Measurements from ENCODE around the gene OSBP.
"Not testable (repeated sequence)": the region's sequence is repeated elsewhere in the genome, so short reads cannot be mapped to it uniquely, and the experiment has no call there.

Gene OSBP

DNA sequence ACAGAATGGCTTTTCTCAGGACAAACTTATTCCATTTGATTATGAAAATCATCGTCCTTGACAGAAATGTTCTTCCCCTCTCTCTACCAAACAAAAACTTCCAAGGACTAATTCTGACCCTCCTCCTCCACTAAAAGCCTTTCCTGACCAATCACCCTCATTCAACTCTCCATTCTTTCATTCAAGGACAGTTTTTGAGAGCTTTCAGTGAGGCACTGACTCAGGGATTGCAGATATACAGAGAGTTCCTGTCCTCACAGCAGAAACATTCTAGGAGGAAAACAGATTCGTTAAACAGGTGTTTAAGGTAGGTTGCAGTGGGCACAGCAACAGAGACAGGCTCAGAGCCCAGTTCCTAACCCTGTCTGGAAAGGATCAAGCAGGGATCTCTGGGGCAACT, 62.7 kb downstream of the OSBP start:
- no peak for ATAC-seq

DNA sequence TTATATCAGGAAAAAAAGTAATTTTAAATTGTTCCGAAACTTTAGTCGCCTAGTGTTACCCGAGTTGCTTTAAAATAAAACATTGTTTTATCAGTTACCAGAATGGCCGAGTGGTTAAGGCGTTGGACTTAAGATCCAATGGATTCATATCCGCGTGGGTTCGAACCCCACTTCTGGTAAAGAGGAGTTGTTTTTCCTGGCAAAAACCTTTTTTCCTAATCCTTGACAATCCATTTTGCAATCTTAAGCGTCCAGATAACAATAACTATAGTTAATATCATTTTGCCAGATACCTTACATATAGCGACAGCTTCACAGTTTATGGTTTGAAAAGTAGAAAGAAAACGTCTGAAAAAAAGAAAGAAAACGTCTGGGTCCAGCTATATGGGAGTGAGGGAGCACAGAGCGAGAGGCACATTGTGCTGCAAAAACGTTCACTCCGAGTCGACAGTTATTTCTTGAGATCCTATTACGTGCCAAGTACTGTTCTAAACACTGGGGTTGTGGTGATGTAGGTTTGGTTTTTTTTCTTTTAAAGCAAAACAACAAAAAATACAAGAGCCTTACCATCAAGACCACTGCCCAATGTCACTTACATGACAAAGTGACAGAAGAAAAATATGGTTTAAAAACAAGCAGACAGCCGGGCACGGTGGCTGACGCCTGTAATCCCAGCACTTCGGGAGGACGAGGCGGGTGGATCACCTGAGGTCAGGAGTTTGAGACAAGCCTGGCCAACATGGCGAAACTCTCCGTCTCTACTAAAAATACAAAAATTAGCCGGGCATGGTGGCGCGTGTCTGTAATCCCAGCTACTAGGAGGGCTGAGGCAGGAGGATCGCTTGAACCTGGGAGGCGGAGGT, 63.7 kb downstream of the OSBP start:
- ATAC-seq = no peak

DNA sequence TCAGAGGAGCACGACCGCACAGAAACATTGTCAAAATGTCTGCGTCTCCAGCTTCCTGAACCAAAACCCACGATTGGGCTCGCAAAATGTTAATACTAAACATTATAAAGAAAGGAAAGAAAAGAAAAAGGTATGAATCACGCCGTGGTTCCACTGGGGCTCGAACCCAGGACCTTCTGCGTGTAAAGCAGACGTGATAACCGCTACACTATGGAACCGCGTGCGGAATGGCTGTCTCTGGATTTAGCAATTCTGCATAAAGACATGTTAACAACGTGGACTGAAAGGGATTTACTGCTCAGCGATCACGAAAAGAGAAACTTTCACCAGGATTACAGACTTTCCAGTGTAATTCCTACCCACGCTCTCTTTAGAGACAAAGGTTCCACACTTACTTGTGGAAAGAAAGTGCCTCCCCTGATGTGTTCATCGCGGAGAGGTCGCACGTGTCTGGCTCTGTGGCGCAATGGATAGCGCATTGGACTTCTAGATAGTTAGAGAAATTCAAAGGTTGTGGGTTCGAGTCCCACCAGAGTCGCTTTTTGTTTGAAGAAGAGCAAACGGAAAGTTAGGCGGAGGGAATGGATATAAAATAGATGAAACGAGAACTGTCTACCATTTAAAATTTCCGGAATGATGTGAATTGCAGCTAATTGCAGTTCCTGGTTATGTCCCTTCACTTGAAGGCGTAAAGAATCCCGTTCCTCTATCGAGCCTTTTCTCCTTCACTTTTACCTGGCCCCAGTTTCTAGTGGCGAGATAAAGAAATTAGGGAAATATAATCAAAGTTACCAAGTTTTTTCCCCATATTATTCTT, 64.5 kb downstream of the OSBP start:
- peak; percentile 49 to 51 for ATAC-seq

DNA sequence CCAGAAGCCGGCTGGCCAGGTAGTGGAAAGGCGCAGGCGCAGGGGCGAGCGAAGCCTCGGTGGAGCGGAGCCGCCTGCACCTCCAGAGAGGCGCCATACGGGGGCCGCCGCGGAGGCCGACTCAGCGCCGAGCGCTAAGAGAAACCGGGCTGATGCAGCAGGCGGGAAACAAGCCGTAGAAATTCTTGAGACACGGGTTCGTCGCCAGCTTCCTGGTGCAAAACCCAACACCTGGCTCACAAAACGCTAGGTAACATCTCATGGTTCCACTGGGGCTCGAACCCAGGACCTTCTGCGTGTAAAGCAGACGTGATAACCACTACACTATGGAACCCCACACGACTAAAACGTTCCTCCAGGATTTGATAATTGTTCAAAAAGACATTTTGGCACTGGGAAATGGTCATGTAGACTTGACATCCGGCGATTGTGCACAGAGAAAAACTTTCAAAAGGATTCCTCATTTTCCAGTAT, 65.2 kb downstream of the OSBP start:
- peak; percentile 91 to 92 for ATAC-seq

DNA sequence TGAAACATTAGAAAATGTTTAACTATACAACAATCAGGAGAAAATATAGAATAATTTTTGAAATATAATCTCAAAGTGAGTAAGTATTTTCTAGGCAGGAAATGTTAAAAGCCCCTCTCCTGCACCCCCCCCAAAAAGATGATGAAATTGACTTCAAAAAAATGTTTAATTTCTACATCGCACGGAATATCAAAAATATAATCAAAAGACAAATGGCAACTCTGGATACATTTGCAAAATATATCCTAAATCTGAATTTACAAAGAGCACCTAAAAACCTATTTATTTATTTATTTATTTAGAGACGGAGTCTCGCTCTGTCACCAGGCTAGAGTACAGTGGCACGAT, 67.3 kb downstream of the OSBP start:
- no peak for ATAC-seq

DNA sequence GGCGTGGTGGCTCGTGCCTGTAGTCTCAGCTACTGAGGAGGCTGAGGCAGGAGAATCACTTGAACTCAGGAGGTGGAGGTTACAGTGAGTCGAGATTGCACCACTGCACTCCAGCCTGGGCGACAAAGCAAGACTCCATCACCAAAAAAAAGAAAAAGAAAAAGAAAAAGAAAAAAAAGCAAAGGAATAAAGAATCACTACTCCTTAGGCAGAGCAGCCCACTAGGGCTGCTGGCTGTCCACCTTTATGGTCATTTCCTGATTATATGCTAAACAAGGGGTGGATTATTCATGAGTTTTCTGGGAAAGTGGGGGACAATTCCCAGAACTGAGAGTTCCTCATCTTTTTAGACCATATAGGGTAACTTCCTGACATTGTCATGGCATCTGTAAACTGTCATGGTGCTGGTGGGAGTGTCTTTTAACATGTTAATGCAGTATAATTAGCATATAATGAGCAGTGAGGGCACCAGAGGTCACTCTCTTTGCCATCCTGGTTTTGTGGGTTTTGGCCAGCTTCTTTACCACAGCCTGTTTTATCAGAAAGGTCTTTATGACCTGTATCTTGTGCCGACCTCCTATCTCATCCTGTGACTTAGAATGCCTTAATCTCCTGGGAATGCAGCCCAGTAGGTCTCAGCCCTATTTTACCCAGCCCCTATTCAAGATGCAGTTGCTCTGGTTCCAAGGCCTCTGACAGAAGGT, 67.8 kb downstream of the OSBP start:
- not testable (repeated sequence) for ATAC-seq

DNA sequence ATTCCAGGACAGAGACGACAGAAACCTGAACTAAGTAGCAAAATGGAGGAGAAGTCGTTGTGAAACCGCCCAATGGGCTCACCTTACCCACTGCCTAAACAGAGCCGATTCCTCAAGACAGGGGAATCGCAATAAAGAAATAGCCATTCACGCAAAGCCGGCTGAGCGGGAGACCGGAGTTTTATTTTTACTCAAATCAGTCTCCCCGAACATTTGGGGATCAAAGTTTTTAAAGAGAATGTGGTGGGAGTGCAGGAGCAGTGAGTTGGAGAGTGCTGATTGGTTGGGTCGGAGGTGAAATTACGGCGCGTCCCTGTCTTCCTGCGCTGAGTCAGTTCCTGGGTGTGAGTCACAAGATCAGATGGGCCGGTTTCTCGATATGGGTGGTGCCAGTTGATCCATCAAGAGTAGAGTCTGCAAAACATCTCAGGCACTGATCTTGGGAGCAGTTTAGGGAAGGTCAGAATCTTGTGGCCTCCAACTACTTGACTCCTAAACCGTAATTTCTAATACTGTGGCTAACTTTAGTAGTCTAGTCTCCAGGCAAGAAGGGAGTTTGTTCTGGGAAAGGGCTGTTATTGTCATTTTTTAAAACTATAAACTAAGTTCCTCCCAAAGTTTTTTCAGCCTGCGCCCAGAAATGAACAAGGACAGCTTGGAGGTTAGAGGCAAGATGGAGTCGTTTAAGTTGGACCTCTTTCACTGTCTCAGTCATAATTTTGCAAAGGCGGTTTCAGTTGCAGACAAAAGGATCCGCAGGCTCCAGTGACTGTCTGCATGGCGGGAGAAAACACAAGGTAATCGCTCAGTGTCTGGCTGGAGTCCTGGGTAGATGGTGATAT, 70.2 kb downstream of the OSBP start:
- no peak for ATAC-seq

DNA sequence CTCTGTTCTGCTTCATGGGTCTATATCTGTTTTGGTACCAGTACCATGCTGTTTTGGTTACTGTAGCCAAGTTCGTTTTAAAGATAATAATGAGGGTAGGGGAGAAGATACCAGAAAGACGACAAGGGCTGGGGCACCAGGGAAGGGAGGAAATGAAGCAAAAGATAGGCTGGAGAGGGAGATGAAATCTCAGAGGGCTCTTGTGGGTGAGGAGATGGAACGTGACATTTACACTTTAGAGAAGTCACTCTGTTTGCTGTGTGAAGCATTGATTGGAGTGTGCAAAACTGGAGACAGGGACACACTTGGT, 70.8 kb downstream of the OSBP start:
- ATAC-seq = no peak

DNA sequence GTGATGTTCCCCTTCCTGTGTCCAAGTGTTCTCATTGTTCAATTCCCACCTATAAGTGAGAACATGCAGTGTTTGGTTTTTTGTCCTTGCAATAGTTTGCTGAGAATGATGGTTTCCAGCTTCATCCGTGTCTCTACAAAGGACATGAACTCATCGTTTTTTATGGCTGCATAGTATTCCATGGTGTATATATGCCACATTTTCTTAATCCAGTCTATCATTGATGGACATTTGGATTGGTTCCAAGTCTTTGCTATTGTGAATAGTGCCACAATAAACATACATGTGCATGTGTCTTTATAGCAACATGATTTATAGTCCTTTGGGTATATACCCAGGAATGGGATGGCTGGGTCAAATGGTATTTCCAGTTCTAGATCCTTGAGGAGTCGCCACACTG, 71.9 kb downstream of the OSBP start:
- not testable (repeated sequence) for ATAC-seq

DNA sequence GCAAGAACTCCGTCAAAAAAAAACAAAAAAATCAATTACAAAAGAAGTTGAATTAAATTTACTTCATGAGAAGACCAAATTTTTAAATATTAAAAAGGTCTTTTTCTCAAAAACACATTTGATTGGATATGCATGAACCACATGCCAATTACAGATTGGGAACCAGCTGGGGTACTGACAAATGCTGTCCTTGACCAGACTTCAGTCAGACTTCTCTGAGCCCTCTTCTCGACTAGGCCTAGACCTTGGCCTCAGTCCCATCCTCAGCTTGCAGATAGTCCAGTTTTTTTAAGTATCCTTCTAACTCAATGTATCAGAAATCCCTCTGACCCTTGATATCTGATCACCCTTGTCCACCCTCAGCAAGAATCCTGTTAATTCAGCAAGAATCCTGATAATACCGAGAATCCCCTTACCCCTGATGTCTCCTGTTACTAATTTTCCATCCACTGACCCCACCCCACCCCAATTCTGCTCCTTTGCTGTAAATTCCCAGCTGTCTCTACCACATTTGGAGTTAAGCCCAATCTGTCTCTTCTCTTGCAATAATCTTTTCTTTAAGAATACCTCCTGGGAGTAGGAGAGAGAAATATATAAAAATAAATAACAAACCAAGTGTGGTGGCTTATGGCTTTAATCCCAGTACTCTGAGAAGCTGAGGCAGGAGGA, 73.3 kb downstream of the OSBP start:
- ATAC-seq = no peak

DNA sequence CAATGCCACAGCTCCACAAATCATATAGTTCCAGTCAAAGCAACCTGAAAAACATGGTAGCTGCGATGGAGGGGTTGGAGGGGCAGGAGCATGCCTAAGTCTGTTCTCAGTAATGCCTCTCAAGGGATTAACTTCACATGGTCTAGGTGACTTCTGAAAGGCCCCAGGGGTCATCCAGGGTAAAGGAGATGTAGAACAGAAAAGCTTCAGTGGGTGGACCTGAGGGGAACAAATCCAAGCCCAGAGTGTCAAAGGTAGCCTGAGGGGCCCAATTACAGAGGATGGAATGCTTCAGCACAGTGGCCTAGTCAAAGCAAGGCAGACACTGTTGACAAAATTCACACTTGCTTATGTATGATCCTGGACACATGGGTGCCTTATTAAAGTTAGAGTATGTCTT, 80.9 kb downstream of the OSBP start:
- ATAC-seq = no peak

DNA sequence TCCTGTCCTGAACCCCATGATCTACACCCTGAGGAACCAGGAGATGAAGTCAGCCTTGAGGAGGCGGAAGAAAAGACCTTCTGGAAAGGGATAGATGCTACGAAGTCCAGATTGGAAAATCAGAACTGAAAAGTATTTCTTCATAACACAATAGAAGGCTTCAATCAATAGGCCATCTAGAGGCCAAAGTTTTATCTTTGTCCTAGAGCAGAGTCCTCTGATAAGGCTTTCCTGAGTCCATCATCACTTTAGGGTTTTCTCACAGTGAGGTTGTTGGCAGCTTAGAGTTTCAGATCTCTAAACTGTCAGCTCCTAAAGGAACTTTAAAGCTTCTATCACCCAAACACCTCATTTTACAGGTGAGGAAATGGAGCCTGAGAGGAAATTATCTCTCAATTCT, 83.0 kb downstream of the OSBP start:
- no peak for ATAC-seq

DNA sequence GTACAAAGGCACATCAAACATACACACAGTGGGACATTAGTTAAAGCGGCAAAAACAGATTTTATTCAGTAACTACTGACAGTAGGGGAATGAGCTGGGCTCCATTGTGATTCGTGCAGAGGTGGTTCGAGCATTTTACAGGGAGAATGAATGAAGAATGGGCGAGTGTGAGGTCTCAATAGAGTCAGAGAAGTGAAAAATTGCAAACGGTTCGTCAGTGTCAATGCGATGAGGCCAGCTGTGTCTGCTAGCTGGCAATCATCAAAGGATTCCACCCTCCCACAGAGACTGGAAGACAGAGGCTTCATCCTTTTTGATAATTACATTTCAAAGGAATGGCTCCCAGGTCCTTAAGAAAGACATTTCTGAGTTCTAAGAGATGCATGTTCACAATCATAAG, 86.9 kb downstream of the OSBP start:
- no peak for ATAC-seq

Measured in activated CD4-positive, CD25-positive, alpha-beta regulatory T cell treated with anti-CD3 and anti-CD28 coated beads, Interleukin-2, amount 50 U/mL, for 24 hours (primary cell).